GM19324 (cell line): ENCODE data around the gene KCND2.

Experiments
- ATAC-seq: cut with Tn5 transposase; IDR thresholded peaks from one replicate; pipeline ENCODE4 v1.9.1; 2021; ENCODE audit warnings: mild to moderate bottlenecking, moderate library complexity; ENCODE audit not compliant: unreplicated experiment, low FRiP score

KCND2 gene

DNA sequence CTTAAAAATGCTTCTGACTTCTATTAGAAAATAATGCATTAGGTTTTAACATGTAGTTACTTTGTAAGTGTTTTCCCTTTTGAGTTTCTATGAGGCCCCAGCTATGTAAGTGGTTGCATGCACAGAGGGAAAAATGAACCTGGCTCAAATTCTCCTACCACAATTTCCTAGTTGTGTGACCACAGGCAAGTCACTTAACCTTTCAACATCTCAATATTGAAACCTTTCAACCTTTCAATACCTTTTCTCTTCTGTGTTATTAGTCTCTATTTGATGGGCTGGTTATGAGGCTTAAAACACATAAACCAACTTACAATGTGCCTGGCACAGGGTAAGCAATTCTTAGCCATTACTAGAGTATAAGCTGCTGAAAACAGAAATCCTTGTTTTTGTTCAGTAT lies 203.0 kb downstream of the KCND2 start:
- peak; percentile 37 for ATAC-seq

DNA sequence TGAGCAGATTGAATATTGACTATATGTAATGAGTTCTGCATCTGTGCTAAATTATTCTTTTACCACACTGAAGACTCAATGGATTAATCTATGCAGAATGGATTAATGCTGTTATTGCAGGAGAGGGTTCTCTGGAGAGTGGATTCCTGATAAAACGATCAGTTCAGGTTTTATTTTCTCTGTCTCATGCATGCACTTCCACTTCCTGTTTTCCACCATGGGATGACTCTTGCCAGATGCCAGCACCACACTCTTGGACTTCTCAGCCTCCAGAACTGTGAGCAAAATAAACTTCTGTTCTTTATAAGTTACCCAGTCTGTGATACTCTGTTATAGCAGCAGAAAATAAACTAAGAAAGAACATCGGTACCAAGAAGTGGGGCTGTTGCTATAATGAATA lies 207.5 kb downstream of the KCND2 start:
- ATAC-seq = no peak

DNA sequence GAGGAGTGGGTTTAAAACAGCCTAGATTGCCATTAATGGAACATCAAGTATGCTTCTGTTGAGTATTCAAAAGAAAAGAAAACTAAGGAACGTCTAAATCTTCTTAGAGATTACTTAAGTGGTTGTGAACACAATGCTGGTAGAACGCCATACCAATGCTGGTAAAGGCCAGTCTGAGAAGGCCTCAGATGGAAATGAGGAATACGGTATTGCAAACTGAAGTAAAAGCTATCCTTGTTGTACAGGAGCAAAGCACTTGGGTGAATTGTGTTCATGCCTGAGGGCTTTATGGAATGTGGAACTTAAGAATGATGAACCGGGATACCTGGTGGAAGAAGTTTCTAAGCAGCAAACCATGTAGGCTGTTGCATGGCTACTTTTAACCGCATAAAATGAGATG lies 208.0 kb downstream of the KCND2 start:
- ATAC-seq = no peak

DNA sequence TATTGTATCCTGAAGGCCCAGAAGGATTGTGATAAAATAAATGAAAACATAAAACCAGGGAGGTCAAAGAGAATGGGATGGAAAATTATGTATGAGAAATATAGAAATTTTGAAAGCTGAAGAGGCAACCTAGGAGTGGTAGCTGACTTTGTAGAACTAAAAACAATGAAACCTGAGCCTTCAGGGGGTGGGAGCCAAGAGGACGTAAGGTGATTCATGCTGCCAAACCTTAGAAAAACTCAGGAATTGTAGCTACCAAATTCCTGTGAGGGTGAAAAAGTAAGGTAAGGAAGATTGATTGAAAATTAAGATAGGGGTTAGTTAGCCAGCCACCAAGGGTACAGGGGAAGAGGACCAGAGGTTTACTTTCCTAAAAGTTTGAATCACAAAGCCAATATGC lies 213.2 kb downstream of the KCND2 start:
- ATAC-seq = no peak

DNA sequence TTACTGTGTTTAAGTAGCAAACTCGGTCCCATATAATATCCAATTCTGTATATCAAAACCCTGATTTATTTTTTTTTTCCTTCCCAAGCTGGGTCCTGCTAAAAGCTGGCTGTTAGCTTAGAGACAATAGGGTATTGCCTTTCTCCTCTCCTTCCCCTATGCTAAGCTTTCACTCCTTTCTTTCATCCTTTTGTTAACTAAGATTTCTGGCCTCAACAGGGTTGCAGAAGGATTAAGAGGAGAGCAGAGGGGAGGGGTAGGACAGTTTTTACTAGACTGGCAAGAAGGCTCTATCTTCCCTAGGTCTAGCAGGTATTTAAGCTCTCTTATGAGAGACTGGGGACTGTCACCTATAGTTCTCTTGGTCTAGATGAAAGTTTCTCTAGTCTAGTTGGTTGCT lies 229.2 kb downstream of the KCND2 start:
- ATAC-seq = no peak

DNA sequence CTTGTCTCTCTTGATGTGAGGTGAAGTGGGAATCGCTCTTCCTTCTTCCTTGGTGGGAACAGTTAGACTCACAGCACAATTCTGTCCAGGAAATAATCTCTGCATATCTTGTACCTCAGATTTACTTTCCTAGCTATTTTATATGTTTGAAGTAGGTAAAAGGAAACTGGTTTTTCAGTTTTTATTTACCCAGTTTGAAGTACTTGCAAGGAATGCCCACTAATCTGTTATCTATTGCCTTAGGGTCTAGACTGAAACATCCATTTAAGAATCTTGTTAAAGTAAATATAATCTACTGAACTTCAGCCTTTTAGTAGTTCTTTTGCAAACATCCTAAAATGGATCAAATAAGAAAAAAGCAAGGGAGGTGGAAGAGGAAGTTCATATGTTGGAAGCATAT lies 229.8 kb downstream of the KCND2 start:
- ATAC-seq = no peak

DNA sequence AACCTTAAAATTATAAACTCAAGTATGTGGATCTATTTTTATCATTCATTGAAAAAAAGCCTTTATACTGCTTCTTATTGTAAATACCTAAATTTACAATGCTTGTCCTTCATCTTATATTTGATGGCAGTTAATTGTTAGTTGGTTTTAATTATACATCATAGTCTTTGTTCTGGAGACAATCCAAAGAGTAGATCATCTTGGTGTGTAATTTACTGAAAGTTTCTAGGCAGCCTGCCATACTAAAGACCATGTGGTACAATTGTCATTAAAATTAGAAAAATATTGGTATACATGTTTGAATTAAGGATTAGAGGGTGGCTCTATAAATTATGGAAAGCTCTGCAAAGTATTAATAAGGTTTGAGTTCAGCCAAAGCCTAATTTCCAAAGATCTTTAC lies 231.4 kb downstream of the KCND2 start:
- ATAC-seq = no peak

DNA sequence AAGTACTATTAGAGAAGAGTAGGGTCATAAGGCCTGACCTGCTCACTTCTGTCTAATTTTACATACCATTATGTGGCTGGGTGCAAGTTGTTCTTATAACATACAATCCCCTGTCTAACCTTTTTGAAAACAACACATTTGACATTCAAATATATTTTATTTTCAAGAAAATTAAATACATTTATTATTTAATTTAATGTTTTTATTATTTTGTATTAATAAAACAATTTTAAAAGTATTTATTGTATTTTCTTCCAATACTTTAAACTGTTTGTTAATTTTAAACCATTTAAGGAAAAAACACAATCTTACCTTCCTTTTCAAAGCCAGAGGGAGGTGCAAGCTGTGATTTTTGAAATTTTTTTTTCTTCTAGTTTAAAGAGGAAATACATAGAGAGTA lies 232.8 kb downstream of the KCND2 start:
- ATAC-seq = no peak

DNA sequence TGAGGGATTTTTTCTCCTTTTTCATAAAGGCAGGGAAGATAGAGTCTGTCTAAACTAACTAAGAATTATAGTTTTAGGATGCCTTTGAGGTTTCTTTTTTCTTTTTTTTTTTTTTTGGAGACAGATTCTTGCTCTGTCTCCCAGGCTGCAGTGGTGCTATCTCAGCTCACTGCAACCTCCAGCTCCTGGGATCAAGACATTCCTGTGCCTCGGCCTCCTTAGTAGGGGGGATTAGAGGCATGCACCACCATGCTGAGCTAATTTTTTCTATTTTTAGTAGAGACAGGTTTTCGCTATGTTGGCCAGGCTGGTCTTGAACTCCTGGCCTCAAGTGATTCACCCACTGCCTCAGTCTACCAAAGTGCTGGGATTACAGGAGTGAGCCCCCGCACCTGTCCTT lies 239.7 kb downstream of the KCND2 start:
- ATAC-seq = no peak

DNA sequence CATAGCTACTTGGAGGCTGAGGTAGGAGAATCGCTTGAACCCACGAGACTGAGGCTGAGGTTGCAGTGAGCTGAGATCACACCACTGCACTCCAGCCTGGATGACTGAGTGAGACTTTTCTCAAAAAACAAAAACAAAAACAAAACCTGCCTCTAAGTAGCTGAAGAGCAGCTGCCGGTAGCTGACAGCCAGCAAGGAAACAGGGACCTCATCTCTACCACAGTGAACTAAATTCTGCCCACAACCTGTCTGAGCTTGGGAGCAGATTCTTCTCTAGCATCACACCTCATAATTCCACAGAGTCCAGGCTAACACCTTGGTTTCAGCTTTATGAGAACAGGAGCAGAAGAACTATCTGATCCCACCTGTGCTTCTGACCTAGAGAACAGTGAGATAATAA lies 246.2 kb downstream of the KCND2 start:
- ATAC-seq = no peak

DNA sequence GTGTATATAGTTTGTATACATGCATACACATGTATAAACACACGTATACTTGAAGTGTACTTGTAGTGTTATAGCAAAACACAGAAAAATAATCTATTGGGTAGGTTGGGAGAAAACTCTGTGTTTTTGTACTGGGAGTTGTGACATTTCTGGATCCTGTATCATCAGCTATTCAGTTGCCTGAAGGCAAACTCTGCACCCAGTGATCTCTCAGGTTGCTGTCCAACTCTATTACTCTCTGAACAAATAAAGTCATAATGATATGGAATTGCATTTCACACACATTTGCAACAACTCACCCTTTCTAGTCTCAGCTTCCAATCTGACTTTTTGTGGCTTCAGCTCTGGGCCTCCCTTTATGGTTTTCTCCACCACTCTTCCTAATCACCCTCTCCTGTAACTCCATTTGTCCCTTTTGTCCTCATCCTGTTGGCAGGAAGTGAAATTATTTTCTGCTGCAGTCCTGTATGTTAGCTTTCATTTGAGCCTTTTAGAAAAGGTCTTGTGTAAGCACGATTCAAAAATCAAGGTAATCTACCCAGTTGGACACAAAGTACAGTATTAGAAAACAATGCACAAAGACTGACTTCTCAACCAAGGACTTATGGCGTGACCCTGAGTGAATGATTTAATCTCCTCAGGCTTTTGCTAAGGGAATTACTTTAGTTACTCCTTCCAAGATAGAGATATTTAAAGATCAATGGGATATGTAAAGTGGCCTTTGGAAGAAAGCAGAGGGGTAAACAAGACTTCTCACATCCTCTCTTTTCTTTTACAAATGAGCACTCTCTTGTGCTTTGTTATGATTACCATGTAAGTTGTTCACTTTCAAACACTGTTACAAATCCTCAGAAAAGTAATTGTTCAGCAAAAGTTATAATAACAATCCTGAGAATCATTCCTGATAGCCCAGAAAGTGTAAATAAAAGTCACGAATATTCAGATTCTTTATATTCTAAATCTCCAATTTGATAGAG lies 249.1 kb downstream of the KCND2 start:
- ATAC-seq = no peak

DNA sequence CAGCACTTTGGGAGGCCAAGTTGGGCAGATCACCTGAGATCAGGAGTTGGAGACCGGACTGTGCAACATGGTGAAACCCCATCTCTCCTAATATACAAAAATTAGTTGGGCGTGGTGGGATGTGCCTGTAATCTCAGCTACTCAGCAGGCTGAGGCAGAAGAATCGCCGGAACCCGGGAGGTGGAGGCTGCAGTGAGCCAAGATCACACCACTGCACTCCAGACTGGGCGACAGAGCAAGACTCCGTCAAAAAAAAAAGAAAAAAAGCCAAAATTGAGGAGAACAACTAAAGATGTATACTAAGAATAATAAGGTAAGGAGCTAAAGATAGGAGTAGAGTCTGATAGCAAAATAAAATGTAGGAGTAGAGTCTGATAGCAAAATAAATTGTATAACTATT lies 251.0 kb downstream of the KCND2 start:
- ATAC-seq = no peak

DNA sequence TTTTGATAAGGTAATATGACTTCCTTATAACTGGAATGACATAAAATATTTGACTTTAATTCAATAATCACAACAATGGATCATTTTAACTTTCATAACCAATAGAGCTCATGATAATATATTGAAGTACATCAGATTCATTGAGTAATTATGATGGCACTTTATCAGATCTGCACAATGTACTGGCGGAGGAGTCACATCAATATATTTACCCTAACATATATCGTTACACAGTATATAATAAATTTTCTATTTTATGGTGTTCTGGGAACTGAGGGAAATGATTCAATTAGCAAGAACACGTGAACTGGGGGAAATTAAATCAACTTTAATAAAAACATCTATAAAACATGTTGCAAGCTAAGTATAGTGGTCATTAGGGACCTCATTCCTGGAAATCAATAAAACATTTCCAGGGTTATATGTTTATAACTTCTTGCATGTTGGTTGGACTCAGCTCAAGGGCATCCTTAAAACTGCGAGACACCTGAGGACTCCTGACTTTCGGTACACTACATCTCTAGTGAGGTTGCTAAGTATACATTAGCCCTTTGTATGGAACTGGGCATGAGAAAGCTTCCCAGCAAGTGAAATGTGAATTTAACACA lies 254.0 kb downstream of the KCND2 start:
- no peak for ATAC-seq

DNA sequence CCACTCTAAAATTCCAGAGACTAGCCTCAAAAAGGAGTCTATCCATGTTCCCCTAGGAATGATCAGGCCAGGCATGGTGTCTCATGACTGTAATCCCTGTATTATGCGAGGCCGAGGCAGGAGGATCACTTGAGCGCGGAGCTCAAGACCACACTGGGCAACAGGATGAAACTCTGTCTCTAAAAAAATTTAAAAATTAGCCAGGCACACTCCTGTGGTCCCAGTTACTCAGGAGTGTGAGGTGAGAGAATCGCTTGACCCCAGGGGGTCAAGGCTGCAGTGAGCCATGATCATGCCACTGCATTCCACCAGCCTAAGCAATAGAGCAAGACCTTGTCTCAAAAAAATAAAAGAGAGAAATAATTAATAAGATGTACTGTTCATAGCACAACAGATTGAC lies 256.8 kb downstream of the KCND2 start:
- no peak for ATAC-seq

DNA sequence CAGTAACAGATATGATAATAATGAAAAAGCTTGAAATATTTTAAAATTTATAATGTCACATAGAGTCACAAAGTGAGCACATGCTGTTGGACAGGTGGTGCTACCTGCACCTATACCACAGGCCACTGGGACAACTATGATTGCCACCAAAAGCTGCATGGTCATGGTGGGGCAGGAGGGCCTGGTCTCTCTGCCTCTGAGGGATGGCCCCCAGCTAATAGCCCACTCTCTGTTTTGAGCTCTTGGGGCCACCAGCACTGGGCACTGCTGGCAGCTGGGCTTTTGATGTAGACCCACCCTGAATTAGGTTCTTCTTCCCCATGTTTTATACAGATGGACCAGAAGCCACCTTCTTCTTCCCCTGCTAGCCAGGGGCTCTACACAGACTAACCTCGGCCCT lies 265.4 kb downstream of the KCND2 start:
- ATAC-seq = no peak

DNA sequence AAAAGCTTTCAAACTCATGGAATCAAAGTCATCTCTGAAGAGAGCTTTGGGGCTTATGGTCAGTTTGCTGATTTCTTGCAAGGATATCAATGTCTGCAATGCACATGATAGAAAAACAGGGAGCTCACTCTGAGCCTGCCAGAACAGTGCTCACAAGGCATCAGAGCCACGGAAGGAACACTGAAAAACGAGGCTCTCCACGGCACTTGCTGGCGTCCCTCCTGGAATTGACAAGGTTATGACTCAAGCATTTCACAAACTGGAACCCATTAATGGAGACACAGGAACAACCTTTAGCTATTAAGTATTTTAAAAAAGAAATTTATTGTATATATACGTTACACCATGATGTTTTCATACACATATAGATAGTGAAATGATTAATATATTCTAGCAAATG lies 266.3 kb downstream of the KCND2 start:
- no peak for ATAC-seq

DNA sequence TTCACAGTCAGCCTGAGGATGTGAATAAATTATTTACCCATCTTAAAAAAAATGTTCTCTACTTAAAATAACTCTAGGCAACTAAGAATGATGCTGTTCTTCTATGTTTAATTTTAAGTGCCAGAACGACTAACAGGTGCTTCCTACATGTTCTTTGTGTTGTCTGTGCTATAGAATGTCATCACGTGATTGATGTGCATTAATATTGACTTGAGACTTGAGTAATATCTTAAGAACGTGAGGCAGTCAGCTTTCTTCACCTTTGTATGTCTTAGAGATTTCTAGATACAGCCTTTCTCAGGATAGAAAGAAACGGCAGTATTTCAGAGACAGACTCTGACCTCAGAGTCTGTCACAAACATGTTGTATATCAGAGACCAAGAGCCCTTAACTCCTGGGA lies 274.6 kb downstream of the KCND2 start:
- ATAC-seq = no peak

DNA sequence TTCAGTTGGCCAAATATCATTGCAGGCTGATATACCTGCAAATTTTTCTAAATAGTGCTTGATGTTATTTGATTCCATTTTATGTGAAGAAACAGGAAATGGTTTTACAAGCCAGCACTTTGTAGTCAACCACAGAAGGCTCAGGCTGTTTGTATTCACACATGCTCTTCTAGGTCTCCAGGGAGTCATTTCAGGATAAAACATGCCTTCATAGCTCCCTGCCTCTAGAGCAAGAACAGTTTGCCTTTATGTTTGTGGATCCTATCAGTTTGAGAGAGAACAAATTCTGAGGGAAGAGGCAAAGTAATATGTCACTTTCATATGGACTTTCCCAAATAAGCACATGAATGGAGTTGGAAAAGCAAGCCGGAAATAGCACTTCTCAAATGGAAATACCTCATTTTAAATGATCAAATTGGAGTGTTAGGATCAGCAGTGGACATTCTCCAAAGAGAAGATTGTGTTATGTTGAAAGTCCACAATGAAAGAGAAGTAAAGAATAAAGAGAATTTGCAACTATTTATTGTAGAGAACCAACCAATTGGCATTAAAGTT lies 277.6 kb downstream of the KCND2 start:
- no peak for ATAC-seq

DNA sequence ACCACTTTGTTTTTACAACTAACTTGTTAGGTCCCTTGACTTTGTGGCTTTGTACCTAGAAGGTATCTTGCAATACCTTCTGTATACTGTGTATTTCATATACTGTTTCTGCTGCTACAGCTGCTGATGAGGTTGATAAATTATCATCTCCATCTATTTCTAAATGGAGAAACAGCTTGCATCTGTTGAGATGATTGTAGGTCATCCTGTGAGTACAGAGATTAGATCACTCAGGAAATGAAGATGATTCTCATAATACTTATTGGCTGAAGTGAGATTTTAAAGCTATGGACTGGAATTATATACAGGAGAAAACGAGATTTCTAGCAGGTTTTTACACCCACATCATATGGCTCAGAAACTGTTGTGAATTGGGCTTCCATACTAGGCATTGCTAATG lies 280.5 kb downstream of the KCND2 start:
- ATAC-seq = no peak

DNA sequence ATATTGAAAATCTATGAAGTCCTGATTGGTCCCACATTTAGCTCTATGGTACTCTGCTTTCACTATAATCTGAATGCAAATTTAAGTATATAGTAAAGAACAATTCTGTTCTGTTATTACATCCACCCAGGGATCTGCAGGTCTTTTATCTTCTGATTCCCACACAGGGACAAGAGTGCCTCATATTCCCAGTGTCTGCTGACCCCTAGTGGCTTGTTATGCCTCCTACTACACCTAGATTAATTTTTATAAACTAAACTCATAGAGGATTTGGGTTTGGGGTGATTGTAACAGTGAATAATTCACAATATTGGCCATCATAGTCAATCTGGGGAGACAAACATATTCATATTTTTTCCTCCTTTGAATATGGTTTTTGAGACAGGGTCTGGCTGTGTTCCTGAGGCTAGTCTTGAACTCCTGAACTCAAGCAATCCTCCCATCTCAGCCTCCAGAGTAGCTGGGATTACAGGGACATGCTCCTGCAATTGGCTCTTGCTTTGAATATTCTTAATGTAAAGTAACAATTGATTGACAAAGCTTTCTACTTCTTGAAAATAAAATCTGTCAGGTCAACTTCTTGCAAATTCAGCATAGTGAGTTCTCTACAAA lies 282.1 kb downstream of the KCND2 start:
- ATAC-seq = peak; percentile 58

DNA sequence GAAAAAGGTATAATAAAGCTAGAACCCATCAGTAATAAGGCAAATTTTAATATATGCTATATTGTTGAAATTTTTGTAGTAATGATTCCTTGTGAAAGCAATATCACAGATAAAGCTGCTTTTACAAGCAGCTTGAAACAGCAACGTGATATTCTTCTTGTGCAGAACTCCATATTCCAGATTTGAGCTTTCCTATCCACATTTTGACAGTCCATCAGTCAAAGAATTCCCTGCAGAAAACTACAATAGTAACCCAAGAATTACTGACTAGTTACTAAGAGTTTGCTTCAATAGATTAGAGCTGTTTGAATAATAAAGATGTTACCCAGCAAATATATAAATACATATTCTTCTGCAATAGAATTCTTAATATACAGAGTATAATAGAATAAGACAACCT lies 291.2 kb downstream of the KCND2 start:
- no peak for ATAC-seq
